Subcutaneous adipose tissue (tissue), 4 donors: ENCODE measurements around the gene CFAP77. TPM values are rescaled to one million over a fixed set of nuclear protein-coding genes. Genes with fewer than 3 reads are reported as not detected.

ENCODE experiments used
- total RNA-seq, 4 donors: library from RNA; depleted of rRNA; stranded (reverse); fragments of >200 nt; gene quantifications; one replicate each; pipeline ENCODE4 v1.1.0, GENCODE V29; 2016
- TF ChIP-seq, protein P1 (sequence below): fragments of 450-650 bp; IDR thresholded peaks from one replicate; pipeline ENCODE4 v1.5.1; 2016; ENCODE audit warnings: low read depth, mild to moderate bottlenecking, control low read depth, antibody characterized with exemption, moderate library complexity

The CFAP77 gene
- total RNA-seq, 4 donors from 2014 or later, result not detected

DNA sequence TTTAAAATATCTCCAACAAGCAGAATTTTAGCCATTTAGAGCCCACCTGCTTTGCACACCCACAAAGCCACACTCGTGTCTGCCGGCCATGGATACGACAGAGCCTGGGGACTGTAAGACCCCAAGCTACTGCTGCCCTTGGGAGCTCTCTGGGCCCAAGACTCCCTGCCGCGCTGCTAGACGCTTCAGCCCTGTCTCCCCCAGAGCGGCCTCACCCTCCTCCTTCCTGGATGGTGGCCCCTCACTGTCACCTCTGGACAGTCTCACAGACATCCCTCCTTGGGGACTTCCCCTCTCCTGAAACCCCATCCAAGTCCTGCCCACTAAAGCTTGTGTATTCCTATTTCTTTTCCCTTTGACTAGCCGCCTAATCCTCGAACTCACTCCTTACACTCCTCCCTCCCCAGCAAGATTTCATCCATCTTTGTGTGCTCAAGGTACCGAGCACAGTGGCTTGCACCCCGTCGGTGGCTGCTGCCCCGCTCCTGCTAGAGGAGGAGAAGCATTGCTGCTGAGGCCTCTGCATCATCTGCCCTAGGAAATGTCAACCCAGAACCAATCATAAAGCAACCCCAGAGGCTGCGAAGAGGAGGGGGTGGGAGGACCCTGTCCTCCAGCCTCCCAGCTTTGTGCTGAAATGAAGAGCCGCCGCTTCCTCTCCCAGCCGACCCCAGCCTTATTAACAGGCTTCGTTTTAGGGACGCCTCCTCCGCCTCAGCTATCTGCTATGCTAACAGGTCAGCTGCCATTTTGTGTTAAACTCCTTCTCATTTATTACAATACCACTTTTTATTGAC is 71.2 kb downstream of the CFAP77 start:
- TF ChIP-seq, protein P1, sequence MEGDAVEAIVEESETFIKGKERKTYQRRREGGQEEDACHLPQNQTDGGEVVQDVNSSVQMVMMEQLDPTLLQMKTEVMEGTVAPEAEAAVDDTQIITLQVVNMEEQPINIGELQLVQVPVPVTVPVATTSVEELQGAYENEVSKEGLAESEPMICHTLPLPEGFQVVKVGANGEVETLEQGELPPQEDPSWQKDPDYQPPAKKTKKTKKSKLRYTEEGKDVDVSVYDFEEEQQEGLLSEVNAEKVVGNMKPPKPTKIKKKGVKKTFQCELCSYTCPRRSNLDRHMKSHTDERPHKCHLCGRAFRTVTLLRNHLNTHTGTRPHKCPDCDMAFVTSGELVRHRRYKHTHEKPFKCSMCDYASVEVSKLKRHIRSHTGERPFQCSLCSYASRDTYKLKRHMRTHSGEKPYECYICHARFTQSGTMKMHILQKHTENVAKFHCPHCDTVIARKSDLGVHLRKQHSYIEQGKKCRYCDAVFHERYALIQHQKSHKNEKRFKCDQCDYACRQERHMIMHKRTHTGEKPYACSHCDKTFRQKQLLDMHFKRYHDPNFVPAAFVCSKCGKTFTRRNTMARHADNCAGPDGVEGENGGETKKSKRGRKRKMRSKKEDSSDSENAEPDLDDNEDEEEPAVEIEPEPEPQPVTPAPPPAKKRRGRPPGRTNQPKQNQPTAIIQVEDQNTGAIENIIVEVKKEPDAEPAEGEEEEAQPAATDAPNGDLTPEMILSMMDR, result no peak

DNA sequence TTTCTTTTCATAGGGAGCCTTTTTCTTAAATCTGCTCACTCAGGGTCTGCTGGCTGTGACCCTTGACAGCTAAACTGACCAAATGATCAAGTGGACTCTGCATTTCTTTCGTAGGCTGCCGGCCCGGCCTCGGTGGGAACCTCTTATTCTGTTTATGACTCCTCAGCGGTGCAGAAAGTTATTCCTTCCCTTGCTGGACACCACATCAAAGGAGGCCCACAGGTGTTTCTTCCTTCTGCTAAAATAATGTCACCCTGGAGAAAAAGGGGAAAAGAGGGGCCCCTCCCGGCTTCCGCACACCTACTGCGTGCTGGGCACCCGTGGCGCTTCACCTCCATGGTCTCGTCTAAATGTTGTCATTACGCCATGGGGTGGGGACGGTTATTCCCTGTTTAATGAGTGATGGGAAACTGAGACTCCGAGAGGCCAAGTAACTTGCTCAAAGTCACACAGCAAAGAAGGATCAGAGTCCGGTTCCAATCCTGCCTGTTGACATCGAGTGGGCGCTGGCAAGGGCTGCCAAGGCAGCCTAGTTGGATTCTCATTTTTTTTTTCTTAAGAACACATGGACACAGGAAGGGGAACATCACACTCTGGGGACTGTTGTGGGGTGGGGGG is 72.3 kb downstream of the CFAP77 start:
- TF ChIP-seq, protein P1, result no peak

GRCh38 chr9:132485393-132485792 is 75.4 kb downstream of the CFAP77 start:
- TF ChIP-seq, protein P1, result no peak

GRCh38 chr9:132486706-132487350 is 76.8 kb downstream of the CFAP77 start:
- TF ChIP-seq, protein P1, result no peak

DNA sequence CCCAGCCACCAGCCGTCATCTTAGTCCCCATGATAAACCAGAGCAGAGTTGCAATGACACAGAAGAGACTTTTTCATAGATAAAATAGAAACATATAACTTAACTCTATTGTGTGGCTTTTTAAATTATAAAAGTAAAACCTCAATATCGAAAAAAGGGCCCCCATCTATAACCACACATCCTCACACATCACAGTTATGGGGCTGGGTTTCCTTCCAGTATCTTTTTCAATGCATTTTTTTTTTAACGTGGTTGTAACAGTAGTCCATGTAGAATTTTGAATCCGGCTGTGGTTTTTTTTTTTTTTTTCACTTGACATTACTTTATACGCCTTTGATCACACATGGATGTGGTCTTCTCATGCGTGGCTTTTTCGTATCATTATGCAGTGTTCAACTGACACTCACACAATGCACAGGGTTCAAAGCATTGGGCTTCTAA is 77.4 kb downstream of the CFAP77 start:
- TF ChIP-seq, protein P1, result no peak

GRCh38 chr9:132487980-132488535 is 78.0 kb downstream of the CFAP77 start:
- TF ChIP-seq, protein P1, result no peak

DNA sequence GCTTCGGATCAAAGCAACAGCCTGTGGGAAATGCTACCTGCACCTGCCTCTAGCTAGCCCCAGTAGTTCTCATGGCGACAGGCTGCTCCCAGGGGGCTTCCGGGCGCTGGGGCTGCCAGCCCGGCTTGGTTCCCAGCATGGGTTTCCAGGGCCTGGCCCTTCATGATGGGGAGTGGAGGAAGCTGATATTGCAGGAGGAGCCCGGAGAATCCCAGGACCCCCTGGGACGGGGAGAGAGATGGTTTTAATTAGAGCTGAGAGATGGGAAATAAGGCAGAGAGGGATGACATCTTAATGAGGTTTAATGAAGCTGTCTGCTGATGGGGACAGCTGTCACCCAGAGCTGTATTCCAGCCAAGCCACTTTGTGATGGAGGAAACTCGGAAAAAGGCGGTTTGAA is 78.6 kb downstream of the CFAP77 start:
- TF ChIP-seq, protein P1, result no peak
